Cortex of kidney (tissue), 1 donor: ENCODE measurements around the gene SCD.

Experiments used
- DNase-seq: peaks from one replicate; lab custom pipeline; 2025; lab: John Stamatoyannopoulos, UW

The SCD gene

DNA sequence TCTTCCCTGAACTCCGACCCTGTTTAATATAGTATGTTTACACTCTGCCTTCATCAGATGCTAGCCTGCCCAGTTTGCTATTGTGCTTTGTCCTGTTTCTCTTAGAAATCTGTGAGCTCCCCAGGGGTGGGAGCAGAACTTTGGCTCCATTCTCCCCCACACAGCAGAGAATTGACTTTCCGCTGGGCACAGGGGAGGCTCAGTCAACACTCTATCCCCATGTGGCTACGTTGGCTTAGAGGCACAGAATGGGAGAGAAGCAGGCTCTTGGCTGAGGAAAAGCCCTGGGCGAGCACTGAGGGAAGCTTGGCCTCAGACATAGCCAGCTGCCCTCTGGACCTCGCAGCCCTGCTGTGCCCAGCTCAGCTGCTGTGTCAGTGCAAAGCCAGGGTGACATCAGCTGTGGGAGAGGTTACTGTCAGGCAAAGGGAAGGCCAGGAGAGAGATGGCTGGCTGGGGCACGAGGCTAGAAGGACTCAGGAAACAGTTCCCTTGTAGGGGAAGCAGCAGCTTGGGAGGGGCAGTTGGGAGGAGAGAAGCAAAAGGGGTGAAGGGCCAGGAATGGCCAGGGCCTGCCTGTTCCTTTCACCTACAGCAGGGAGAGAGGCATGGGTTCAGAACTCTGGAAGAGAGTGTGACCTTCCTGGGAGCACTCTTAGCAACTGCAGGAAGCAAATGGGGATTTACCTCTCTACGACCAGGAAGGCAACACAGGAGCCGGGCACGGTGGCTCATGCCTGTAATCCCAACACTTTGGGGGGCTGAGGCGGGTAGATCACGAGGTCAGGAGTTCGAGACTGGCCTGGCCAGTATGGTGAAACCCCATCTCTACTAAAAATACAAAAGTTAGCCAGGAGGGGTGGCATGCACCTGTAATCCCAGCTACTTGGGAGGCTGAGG lies 5.8 kb upstream of the SCD start:
- no peak for DNase-seq

DNA sequence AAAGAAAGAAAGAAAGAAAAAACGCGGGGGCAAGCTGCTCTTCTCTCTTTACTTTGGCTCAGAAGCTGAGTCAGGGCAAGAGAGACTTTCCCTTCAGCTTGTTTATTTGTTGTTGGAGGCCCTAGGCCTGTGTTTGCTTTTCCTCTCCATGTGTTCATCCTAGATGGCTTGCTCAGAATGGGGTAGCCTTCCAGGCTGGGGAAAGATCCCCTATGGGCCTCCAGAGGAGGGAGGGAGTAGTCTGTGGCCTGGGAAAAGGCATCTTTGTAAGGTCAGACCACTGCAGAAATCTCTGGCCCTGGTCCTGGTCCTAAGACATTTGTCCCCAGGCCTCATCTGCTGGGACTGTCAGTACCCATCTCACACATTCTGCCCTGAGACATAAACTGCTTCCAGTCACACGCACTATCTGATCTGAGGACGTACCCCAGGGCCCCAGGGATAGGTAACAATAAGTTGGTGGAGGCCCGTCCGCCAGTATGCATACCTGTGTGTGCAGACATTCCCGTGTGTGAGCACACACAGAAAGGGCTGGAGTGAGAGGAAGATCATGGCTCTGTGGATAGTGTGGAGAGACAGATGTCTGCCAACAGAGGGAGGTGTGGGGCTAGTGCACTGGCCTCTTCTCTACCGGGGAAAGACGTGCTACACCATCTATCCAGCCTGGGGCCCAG lies 4.9 kb upstream of the SCD start:
- DNase-seq: no peak

DNA sequence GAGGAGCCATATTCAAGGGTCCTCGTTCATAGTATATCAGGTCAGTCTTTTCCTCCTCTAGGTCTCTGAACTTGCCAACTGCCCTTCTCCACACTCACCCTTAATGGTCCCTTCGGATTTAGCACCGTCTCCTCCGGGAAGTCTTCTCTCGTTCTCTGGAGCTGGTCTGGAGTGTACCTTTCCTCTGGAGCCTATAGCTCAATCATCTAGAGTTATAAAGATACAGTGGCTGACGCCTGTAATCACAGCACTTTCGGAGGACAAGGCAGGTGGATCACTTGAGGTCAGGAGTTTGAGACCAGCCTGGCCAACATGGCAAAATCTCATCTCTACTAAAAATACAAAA lies 4.4 kb upstream of the SCD start:
- DNase-seq: no peak

DNA sequence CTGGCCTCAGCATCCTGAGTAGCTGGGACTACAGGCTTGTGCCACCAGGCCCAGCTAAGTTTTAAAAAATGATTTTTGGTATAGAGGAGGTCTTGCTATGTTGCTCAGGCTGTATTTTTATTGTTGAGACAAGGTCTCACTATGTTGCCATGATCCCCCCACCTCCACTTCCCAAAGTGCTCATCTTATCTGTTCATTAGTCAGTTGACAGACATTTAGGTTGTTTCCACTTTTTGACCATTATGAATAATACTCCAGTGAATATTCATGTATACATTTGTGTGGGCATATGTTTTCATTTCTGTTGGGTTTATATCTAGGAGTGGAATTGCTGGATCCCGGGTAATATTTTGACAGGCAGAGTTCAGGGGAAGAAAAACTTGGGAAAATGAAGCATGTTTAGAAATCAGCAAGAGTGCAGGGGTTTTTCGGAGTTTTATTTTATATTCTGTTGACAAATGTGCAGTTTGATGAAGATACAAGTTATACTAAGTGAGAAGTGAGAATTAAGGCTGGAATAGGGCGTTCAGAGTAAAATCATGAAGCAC lies 2.7 kb upstream of the SCD start:
- no peak for DNase-seq

DNA sequence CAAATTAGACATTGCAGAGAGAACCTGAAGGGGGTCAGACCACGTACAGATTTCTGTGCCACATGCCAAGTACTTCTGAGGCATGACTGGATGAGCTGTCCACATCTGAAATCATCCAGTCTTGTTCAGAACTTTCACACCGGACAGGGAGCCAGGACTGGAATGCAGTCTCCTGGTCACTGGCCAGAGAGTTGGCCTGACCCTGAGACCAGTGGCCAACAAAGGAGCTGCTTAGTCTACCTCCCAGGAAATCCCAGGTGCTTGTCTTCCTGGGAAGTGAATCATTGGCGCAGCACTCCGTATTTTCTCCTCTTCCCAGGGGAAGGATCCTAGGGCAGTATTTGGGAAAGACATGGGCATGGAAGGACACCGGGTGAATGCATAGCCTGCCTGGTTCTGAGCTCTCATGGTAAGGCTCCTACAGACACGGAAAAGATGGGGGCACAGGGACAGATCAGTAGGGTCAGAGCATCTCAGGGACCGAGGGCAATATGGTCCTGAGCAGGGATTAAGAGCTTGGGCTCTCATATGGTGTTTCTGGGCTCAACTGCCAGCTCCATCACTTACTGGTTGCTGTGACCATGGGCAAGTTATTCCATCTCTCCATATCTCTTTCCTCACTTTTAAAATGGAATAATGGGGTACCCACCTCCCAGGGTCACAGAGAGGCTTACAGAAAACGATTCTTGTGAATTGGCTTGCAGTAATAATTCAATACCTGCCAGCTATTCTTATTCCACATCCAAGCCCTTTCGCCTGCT lies 1.3 kb upstream of the SCD start:
- no peak for DNase-seq

DNA sequence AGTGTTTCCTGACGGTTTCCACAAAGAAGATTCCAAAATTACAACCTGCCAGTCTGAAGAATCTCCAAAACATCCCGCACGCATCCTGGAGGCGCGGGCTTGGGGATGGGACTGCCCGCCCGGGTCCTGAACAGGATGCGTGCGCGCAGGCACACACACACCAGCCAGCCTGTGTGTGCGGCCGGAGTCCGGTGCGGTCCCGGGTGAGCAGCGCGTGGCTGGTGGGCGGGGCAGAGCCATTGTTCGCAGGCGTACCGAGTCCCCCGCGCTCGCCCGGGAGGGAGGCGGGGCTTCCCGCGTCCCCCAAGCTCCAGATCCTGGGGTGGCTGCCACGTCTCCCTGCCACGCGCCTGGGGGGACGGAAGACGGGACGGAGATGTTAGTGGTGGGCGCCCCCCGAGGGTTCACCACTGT lies 675 bp upstream of the SCD start:
- DNase-seq: no peak

DNA sequence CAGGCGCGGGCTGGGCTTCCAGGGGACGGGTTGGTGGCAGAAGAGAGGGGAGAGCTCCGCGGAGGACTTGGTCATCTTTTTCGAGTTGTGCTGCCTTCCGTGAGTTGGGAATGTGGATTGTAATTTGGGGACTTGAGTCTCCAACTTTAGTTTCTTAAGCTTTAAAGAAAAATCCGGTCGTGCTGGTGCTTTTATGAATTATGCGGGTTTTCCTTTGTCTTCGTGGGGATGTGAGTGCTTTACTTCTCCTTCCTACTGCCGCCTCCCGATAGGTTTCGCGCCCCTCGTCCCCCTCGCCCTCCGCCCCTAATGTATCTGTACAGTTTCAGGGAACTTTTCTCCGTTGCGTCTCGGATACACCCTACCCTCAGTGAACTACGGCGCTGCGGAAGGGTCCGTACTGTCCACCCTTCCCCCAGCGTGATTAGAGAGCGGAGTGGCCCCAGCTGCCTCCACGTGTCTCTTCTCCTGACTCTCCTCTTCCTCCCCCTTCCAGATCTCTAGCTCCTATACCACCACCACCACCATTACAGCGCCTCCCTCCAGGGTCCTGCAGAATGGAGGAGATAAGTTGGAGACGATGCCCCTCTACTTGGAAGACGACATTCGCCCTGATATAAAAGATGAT lies 649 bp downstream of the SCD start:
- DNase-seq: no peak

DNA sequence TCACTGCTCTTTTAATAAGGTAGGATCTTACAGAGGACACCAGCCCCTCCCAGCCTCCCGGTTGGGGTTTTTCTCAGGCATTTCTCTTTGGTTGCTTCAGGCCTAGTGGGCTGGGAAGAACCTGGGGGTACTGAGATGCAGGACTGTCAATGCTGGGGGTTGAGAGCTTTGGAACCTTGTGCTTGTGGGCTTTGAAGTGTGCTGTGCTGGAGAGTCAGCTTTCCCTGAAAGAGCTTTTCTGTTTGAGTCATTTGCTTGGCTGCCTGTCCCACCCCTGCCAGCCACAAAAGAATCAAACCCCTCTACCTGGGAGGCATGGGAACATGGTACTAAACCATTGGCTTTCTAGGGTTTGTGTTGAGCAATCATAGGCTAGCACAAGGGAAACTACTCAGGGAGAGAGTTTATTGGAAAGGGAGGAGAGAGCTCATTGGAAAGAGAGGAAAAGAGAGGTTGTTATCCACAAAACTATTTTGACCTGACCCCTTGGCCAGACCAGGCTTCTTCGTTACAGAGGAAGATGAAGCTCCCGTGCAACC lies 1.4 kb downstream of the SCD start:
- no peak for DNase-seq

DNA sequence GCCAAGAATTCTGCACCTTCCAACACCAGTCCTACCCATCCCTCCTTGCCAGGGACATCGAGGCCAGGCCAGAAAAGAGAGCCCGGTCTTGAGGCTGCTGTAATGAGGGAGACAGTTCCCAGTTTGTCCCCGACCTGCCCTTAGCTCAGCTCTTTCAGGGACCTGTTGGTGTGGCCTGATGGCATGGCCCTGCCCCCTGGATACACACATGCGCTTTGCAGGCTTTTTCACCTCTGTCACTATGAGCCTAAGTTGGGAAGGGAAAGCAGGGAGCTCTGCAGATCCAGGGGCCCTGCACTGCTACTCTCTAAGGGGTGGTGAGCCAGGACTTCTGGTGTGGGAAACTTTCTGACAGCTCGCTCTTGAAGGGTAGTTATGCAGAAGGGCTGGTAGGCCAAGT lies 2.1 kb downstream of the SCD start:
- no peak for DNase-seq

DNA sequence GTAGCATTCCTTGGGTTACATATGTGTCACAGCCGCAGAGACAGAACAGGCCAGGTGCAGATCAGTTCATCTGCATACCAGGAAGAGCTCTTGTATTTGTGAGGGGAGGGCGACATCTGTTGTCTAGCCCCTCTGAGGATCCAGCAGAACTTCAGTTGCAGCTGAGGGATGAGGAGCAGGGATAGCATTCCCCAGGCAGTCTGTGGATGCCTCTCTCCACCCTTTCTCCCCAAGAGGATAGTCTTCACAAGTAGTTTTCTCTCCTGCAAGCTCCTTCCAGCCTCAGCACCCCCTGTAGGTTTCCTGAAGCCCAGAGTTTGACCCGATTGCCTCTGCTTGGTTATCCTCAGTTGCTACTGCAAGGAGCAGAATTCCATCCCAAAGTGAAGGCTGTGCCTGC lies 2.6 kb downstream of the SCD start:
- DNase-seq: no peak

DNA sequence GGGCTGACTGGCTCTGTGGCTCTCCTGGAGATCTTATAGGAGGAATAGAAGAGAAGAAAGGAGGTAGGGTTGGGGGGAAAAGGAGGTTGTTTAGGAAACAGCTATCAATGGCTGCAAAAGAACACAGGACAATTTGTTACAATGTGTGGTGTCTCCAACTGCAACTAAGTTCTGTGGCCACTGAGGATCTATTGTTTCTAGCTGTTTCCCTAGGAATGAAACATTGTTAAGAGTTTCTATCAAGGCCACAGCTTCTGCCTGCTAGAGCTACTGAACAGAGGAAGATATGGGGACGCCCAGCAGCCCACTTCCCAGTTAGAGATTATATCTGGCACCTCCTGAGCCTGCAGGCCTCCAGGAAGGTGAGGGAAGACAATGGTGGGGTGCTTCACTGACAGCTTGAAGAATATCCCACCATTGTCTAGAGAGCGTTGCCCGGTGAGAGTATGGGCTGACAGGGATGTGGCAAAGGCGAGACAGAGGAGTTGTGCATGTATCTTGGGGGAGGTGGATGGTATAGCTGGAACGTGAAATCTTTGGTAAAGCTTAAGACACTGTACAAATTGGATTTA lies 4.0 kb downstream of the SCD start:
- DNase-seq: no peak

DNA sequence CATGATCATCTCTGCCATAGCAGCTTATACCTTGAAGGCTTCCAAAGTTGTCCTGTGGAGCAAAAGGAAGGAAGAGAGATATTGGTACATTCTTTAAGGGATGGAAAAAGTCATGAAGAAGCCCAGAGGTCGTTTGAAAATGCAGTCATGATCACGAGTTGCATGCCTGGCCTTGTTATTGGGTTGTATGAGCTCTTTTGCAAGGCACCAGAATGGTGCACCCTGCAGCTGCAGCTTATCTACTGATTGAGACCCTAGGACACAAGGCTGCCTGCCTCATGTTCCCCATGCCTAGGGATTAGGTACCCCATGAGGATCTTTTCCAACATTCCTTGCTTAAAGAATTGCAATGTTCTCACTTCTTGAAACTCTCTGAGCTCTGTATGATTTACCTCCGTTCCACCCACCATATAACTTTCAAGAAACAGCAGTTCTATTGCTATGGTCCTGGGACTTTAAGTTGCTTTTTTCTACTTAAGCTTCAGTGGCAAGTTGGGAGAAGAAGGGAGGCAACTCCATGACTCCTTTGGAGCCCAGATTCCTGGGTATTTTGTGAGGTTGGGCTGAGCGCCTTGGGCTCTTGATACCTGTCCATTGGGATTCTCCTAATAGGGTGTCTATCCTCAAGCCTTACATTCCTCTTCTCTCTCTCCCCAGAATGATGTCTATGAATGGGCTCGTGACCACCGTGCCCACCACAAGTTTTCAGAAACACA lies 6.9 kb downstream of the SCD start:
- DNase-seq: no peak

DNA sequence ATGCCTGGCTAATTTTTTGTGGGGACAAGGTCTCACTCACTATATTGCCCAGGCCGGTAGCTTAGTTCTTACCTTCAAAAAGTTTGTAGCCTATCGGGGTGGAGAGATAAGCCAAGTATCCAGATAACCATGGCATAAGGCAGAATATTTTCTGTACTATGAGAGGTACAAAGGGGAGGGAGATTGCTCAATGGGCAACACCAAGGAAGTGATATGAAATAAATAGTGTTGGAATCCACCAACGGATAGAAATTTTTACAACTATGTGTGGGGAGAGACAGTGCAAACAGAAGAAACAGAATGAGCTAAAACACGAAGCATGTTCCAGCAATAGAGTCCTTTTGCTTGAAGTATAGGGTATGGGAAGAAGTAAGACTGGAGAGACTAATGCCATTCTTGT lies 8.1 kb downstream of the SCD start:
- DNase-seq: no peak

DNA sequence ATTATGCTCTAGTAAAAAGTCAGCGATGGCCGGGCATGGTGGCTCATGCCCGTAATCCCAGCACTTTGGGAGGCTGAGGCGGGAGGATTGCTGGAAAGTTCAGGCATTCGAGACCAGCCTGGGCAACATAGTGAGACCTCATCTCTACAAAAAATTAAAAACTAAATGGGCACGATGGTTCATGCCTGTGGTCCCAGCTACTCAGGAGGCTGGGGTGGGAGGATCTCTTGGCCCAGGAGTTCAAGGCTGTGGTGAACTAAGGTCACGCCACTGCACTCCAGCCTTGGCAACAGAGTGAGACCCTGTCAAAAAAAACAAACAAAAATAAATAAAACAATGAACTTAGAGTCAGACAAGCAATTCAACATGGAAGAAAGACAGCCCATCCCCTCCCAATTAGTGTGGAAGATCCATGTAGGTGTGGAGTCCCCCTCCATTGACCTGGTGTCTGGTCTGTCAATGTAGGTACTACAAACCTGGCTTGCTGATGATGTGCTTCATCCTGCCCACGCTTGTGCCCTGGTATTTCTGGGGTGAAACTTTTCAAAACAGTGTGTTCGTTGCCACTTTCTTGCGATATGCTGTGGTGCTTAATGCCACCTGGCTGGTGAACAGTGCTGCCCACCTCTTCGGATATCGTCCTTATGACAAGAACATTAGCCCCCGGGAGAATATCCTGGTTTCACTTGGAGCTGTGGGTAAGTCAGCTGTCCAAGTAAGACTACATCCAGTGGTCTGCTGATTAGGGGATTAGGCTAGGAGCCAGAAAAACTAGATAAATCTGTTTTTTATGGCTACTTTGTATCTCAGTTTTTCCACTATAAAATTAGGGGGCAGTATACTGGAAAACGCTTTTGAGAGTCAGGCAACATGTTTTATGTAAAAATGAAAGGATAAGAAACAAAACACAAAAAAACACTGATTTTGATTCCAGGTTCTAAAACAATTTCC lies 9.3 kb downstream of the SCD start:
- no peak for DNase-seq

DNA sequence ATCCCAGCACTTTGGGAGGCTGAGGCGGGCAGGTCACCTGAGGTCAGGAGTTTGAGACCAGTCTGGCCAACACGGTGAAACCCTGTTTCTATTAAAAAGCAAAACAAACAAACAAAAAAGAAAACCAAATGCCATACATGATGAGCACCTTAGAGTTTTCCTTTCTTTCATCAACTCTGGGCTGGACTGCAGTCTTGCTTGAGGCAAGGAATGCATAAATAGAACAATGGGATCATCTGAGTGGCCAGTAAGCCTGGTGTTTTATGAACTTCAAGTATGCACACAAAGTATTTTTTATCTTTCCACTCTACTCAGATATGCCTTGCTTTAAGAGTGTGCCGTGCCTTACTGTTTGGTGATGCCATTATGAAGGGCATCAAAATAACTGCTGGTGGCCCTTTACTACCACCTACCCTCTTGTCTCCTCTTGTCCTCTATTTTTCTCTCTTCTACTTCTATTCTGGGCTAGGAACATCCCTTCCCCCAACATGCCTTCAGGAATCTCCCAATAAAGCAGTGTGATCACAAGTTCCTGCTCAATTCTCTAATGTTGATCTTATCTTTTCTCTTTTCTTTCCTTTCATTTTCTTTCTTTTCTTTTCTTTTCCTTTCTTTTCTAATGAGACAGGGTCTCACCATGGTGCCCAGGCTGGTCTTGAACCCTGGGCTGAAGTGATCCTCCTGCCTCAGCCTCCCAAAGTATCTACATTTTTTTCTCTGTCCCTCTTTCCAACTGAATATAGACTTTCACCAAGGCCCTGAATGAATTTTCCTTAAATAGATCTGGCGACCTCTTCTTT lies 10.2 kb downstream of the SCD start:
- DNase-seq: no peak

DNA sequence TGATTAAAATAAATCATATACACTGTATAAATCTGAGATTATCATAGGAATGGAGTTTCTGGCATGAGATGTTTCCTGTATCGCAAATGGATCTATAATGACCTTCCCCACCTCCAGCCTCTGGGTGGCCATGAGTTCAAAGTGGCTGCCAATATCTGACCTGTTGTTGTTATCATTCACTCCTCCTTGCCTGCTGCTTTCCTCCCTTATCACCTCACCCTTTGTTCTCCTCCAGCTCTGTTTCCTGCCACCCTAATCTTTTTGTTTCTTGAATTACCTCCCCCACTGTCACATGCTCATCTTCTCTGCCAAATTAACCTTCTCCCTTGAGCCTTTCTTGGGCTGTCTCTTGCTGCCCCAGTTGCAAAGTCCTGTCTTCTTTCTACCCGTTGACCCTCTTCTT lies 12.0 kb downstream of the SCD start:
- DNase-seq: no peak

DNA sequence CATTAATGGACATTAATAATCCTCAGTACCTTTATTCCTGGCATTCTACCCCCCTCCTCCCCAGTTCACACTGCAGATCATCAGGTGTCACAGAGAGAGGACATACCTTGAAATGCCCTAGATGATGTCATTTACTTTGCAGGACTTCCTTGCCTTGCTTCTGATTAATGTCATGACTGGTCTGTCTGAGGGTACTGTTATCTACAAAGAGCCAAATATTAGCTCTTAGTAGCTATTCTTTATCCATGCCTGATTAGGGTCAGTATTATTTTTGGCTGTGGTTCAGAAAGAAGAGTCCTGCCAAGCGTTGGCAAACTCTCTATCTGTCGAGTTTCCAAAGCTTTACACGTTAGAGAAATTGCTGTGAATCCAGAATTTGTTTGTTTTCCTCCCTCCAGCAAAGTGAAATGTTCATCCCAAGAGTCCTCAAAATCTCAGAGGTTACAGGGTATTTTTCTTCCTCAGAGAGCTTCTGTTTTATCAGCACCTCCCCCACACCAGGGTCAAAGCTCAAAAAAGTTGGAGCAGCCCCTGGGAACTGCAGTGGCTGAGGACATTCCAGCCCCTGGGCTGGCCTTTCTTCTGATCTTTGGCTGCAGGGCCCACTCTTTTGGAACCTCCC lies 12.6 kb downstream of the SCD start:
- no peak for DNase-seq

DNA sequence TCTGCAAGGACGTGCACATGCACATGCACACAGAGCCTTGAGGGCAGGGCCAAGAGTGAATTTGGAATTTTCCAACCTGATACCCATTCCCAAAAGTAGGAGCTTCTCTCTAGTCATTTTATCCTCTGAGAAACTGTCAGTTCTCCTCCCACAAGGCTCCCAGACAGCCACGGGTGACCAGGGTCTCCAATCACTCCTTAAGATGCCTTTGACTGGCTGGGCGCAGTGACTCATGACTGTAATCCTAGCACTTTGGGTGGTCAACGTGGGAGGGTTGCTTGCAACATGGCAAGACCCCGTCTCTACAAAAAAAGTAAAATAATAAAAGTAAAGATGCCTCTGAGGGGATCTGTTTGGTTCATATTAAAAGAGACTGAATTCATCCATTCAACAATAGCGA lies 13.2 kb downstream of the SCD start:
- DNase-seq: no peak
